ENCODE measurements around the gene CCDC102A.
A peak's percentile ranks its signal among the peaks of the same experiment; 100 is the strongest.

Gene CCDC102A

DNA sequence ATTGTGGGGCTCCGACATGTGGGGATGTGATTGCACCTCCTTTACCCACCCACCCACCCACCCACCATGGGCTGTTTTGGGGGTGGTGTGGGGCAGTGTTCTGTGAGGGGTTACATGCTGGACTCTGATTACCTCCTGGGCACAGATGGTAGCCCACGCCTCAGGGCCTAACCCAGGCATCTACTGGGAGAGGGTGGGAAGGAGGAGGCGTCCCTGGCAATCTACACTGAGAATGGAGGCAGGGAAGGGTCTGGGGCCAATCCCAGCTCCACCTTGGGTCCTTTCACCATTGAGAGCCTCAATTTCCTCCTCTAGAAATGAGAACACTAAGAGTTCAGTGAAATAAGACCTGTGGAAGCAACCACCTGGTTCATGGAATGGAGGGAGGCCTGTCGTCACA is 38.3 kb downstream of the CCDC102A start:
- no peak for DNase-seq

- no peak for DNase-seq
Observed at GRCh38 chr16:57497121-57497520, 39.2 kb downstream of the CCDC102A start.

GRCh38 chr16:57493767-57494166 is 42.6 kb downstream of the CCDC102A start:
- DNase-seq = no peak

GRCh38 chr16:57489229-57489628 is 47.1 kb downstream of the CCDC102A start:
- no peak for DNase-seq

- DNase-seq = no peak
Observed at GRCh38 chr16:57486858-57487834, 49.2 kb downstream of the CCDC102A start.

DNA sequence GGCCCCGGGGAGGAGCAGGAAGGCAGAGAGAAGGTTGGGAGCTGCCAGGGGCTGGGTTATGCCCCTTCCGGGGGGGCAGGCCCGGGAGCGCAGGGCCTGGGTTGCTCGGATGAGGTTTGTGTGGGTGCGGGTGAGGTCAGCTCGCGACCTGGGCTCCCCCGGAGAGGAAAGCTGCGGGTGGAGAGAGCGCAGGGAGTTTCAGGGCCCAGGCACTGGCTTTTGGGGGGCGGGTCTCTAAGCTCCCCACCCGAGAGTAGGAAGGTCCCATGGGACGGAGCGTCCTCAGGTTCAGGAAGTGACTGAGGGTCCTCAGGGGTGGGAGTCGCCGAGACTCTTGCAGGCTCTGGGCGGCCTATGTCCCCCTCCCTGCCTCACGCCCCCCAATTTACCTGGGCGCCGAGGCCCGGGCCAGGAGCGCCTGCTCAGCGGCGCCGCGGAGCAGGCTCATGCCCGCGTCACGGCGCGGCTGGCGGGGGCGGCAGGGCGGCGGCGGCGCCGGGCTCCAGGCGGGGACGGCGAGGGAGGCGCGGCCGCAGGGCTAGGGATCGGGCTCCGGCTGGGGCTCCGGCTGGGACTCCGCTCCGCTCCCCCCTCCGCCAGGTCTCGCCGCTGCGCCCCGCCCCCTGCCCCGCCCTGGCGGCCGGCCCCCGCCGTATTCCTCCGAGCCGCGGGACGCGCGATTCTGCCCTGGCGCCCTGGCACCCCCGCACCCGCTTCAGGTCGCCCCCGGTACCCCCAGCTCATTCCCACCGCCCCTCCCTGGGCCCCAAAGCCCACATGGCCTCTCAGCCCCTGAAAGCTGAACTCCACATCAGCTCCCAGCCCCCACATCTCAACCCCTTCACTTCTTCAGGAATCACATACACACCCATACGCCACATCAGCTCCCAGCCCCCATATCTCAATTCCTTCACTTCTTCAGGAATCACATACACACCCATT is 50.2 kb downstream of the CCDC102A start, which contains the start of gene DOK4:
DOK4 (minus strand) TSS at position 578 of the 942 bp plus-strand sequence. CDS start 6,986 bp downstream, outside the sequence.
- peak; percentile 83 for DNase-seq

DNA sequence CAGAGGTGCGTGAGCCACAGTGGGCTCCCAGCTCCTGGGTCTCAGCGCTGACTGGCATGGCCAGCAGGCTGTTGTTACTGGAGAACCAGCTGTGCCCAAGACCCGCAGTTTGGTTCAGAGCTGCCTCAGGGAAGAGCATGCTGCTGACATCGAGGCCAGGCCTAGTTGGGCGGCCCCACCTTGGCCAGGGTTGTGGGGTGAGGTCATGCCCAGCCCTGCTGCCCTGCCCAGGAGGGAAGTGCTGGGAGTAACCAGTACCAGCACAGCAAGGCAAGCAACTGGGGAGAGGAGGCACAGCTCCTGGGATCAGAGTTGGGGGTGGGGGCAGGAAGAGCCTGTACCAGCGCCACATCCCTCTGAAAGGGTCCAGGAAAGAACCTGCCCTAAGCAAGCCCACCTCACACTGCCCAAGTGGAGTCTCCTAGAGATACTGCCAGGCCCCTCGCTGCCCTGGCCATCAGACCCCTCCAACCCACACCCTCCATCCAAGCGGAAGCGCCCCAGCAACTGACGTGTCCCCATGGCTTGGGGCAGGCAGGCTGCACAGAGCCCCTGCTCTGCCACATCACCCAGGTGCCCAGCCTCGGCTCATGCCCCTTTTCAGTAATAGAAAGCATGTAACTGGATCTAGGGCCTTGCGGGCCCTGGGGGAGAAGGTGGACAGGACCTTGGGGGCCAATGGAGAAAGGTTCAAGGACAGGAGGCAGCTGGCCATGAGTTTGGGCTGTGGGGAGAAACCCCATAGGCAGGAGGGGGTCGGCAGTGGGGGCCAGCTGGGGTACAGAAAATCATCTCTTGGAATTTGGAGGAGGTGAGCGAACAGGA is 51.1 kb downstream of the CCDC102A start:
- no peak for DNase-seq

DNA sequence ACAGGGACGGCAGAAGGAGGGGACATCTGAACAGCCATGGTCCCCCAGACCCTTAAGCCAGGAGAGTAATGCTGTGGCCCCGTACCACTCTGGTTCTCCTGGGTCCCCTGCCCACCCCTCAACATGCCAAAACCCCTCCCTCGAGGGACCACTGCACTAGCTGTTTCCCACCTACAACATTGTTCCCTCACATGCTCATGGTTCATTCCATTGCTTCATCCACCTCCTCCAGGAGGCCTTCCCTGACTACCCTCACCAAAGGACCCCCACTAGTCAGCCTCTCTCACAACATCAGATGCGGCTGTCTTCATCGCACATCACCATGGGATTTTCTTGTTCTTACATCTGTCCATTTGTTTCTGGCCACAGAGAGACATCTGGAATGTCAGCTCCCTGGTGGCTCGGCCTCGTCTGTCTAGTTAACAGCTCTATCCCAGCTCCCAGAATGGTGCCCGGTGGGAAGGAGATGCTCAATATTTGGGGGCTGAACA is 51.8 kb downstream of the CCDC102A start:
- no peak for DNase-seq

GRCh38 chr16:57483725-57484514 is 52.5 kb downstream of the CCDC102A start:
- no peak for DNase-seq

DNA sequence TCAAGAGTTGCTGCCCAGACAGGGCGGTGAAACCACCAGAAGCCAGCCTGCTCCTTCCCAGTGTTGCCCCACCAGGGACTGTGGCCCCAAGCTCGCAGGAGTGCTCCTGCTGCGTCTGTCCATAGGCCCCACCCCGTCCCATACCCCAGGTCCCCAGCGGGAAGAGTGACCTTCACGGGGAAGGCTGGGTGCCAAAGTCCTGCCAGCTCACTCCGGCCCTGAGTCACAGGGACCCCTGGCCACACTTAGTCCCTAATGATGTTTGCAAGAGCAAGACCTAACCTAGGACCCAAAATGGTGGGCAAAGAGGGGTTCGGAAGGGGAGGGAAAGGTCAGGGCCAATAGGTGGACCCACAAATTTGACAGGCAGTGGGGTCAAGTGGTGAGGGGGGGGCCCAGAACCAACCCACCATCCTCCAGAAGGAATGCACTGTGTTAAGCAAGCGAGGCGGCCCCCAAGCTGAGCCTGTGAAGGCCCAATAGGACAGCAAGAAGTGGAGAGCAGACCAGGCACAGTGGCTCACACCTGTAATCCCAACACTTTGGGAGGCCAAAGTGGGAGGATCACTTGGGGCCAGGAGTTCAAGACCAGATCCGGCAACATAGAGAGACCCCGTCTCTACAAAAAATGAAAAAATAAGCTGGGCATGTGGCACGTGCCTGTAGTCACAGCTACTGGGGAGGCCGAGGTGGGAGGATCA is 53.4 kb downstream of the CCDC102A start:
- no peak for DNase-seq

DNA sequence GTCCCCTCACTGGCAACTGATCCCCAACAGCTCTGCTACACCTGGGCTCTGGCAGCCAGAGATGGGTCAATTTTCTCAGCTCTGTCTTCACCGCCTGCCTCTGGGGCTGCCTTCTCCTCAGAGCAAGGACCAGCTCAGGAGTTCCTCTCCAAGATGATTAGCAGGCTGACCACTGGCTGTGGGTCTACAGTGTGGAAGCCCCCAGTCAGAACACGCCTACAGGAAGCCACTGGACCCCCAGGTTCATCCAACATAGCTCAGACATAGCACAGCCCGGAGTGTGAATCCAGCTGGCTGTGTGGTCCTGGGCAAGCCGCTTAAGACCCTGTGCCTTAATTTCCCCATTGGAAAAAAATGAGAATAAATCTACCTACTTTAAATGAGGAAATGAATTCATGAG is 55.0 kb downstream of the CCDC102A start:
- no peak for DNase-seq

DNA sequence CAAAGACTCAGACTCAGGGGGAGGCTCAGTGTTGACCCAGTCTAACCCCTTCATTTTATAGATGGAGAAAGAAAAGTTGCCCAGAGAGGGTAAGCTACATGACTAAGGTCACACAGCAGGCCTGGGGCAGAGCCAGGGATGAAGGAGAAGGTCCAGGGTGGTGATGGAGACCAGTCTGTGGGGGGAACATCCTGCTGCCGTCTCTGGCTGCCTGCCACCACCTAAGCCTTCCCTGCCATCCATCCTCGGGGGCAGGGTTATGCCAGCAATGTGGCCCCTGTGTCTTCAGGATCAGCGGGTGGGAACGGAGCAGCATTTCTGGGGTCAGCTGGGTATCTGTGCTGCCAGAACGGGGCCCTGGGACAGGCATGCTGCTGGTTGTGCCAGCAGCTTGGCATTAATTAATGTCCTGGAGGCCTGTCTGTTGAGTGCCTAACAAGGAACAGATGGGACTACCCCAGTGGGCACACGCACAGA is 55.6 kb downstream of the CCDC102A start:
- DNase-seq = no peak

DNA sequence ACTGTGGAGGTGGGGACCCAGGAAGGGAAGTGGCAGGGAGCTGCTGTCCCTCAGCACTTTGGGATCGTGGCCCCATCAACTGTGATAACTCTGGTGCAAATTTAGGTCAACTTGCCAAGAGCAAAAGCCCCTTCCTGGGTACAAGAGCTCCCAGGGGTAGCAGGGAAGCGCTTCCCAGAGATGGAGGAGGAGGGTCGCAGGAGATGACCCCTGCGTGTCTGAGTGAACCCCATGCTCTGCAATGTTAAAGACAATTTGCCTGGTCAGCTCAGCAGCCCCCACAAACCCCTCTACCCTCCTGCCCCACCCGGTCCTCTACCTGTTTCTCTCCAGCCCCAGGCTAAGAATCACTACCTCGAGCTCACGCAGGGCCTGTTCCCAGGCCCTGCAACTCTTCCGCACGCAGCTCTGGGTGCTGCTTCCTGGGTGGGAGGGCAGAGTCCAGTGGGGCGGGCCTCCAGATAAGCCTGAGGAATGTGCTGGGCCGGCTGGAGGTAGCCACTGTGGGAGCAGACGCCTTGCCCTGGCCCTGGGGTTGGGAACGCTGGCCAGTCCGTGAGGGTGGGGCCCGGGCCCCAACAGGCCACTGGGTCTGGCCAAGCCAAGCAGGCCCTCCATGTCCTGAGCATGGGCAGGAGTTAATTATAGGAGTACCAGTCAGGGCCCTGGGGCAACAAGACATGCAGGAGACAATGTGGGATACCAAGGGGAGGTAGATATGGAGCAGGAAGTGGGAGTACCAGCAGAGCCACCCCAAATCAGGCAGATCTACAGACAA is 56.2 kb downstream of the CCDC102A start:
- no peak for DNase-seq

DNA sequence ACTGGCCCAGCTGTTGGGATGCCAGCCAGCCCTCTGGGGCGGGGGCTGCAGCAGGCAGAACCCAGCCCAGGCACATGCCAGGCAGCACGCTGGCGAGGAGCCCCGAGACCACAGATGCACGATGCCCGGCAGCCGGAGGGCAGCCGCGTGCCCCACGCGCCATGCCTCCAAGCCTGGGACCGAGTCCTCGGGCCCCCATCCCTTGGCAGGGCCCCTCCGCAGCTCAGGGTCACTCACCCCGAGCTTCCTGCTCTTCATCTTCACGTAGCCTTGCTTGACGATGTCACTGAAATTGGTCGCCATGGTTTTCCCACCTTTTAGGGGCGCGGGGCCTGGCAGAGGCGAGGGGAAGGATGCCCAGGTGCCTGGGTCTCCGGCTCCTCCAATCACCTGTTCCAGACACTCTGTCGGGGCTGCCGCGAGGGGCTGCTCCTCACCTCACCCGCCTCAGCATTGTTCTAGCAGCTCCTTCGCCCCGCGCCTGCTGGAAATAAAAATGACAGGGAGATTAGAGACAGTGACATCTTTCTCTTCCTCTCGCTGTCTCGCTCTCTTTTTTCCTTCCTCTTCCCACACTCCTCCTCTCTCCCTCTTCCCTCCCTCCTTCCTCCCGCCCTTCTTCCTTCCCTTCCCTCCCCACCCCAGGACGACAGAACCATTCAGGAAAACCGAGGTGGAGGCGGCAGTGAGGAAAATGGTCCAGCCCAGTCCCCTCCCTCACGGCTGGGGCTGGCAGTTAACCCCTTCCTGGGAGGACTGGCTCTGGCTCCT is 57.0 kb downstream of the CCDC102A start:
- no peak for DNase-seq

DNA sequence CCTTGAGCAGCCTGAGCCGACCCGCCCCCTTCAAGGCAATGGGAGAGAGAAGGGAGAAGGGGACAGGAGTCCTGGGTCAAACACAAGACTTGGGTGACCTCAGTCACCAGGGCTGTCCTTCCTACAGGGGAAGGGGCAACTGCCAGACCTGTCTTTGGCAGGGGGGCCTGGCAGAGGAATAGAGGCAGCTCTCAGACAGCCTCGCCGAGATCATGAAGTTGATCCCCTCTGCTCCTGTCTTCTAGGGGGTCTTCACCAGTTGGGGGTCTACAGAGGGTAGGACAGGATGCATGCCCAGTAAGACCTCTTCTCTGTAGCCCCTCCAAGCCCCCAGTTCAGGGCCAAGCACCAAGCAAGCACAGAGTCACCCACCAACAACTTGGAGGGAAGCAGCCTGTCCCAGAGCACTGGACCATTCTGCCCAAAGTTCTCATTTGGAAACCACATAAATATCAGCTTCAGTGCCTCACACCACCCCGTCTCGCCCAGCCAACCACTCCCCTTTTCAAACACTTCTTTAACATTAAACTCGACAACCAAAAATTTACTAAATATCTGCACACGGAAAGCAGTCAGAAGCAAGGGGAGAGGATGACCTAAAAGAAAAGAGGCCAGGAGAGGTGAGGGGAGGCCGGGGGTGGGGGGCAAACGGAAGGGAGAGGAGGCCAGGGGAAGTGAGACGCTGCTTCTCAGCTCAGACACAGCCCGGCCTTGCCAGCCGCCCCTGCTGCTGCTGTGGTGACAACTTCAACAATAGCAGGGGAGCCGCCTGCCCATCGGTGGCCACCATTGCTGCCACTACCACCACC is 57.8 kb downstream of the CCDC102A start:
- no peak for DNase-seq

GRCh38 chr16:57477531-57478202 is 58.7 kb downstream of the CCDC102A start:
- no peak for DNase-seq
